Subcutaneous adipose tissue (tissue), 4 donors: ENCODE data around the gene RPA1. TPM values are rescaled to one million over a fixed set of nuclear protein-coding genes. Genes with fewer than 3 reads are reported as not detected.

ENCODE experiments used
- total RNA-seq, 4 donors: library from RNA; depleted of rRNA; stranded (reverse); fragments of >200 nt; gene quantifications; one replicate each; pipeline ENCODE4 v1.1.0, GENCODE V29; 2016
- TF ChIP-seq, protein P1 (sequence below): fragments of 450-650 bp; IDR thresholded peaks from one replicate; pipeline ENCODE4 v1.5.1; 2016; ENCODE audit warnings: low read depth, mild to moderate bottlenecking, control low read depth, antibody characterized with exemption, moderate library complexity

The RPA1 gene
- total RNA-seq, 4 donors from 2014 or later = 29.3 to 34.3 (median 31.1) TPM

GRCh38 chr17:1941272-1942065 lies 111.7 kb downstream of the RPA1 start:
- TF ChIP-seq, protein P1, sequence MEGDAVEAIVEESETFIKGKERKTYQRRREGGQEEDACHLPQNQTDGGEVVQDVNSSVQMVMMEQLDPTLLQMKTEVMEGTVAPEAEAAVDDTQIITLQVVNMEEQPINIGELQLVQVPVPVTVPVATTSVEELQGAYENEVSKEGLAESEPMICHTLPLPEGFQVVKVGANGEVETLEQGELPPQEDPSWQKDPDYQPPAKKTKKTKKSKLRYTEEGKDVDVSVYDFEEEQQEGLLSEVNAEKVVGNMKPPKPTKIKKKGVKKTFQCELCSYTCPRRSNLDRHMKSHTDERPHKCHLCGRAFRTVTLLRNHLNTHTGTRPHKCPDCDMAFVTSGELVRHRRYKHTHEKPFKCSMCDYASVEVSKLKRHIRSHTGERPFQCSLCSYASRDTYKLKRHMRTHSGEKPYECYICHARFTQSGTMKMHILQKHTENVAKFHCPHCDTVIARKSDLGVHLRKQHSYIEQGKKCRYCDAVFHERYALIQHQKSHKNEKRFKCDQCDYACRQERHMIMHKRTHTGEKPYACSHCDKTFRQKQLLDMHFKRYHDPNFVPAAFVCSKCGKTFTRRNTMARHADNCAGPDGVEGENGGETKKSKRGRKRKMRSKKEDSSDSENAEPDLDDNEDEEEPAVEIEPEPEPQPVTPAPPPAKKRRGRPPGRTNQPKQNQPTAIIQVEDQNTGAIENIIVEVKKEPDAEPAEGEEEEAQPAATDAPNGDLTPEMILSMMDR = no peak

DNA sequence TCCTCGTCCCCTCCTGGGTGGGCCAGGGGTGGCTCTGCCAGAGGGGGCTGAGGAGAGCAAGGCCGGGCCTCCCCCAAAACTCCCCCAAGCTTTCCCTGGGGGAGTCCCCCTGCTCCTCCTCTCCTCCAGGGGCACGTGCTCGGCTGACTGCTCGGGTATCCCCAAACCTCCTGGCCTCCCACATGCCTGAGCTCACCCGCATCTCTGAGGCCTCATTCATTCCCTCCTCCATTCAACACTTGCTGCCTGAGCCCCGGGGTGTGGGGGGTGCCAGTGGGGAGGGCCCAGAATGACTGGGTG lies 112.2 kb downstream of the RPA1 start:
- TF ChIP-seq, protein P1 = no peak

- TF ChIP-seq, protein P1 = no peak
These were observed 113.0 kb downstream of the RPA1 start for GRCh38 chr17:1942666-1943435.

DNA sequence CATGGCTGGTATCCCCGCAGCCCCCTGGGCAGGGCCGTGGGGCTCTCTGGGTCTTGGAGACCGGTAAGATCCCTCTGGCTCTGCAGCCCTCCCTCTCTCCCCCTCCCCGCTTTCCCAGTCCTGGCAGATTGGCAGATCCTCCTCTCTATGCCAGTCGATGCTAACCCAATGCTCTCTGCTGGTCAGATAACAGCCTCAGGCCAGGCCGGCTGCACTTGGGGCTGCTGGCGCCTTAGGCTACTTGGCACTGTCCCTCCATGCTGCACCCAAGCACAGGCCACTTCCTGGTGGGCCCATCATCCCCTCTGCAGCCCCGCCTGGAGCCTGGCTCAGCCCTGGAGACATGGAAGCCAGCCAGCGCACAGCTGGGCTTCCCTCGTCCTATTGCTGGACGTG lies 113.6 kb downstream of the RPA1 start:
- TF ChIP-seq, protein P1 = no peak

DNA sequence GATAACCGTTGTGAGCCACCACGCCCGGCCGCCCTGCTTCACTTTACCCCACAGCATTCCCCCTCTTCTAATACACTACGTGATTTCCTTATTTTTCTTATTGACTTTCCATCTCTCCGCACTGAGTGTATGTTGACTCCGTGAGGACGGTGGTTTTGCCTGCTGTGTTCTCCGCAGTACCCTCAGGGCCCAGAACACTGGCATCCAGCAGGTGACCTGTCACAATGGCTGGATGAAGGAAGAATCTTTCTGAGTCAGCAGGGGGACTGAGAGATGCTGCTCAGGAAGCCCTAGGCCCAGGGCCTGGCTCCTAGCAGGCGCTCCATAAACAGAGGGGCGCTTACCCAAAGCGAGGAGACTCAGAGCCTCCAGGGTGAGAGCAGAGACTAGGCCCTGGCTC lies 115.8 kb downstream of the RPA1 start:
- TF ChIP-seq, protein P1 = no peak

- TF ChIP-seq, protein P1 = no peak
These were observed 116.5 kb downstream of the RPA1 start for GRCh38 chr17:1946021-1946932.
